MCF 10A (cell line): ENCODE data around the gene CCNJL. TPM values are rescaled to one million over a fixed set of nuclear protein-coding genes. Genes with fewer than 3 reads are reported as not detected.
A peak's percentile ranks its signal among the peaks of the same experiment; 100 is the strongest.

ENCODE experiments used
- BruUV-seq: library from RNA; stranded (reverse); fragments of 400-500 nt; replicated peaks from 2 replicates; lab custom pipeline; 2021; lab: Mats Ljungman, UMichigan
- CTCF ChIA-PET: fragments of 300-600 bp; sonication (Branson Sonifier 250); formaldehyde crosslinking; extraction: SDS; loops from one replicate; lab custom pipeline; 2021; ENCODE audit warnings: antibody characterized with exemption, inconsistent platforms; lab: Yijun Ruan, JAX
- POLR2A ChIA-PET: fragments of 300-600, 350-650 bp; sonication (Branson Sonifier 250); formaldehyde crosslinking; extraction: SDS; loops from one replicate; lab custom pipeline; 2020; ENCODE audit warnings: antibody characterized with exemption, inconsistent platforms; lab: Yijun Ruan, JAX
- DNase-seq: peaks from one replicate; pipeline ENCODE4 v3.0.0-alpha.2; 2018; ENCODE audit not compliant: unreplicated experiment
- H3K27ac Mint-ChIP-seq: one replicate; pipeline ENCODE4 v1.8.0; 2022; ENCODE audit warnings: mild to moderate bottlenecking, low read depth, mixed read lengths; ENCODE audit not compliant: unreplicated experiment
- H3K27me3 Mint-ChIP-seq: one replicate; pipeline ENCODE4 v1.8.0; 2022; ENCODE audit warnings: mixed read lengths; ENCODE audit not compliant: insufficient read depth, unreplicated experiment
- H3K36me3 Mint-ChIP-seq: one replicate; pipeline ENCODE4 v1.8.0; 2022; ENCODE audit warnings: mild to moderate bottlenecking, moderate library complexity, mixed read lengths; ENCODE audit not compliant: insufficient read depth, unreplicated experiment
- H3K4me1 Mint-ChIP-seq: one replicate; pipeline ENCODE4 v1.8.0; 2022; ENCODE audit warnings: mixed read lengths; ENCODE audit not compliant: insufficient read depth, unreplicated experiment
- H3K4me3 Mint-ChIP-seq: one replicate; pipeline ENCODE4 v1.8.0; 2022; ENCODE audit warnings: mild to moderate bottlenecking, moderate library complexity, mixed read lengths; ENCODE audit not compliant: unreplicated experiment
- H3K9me3 Mint-ChIP-seq: one replicate; pipeline ENCODE4 v1.8.0; 2022; ENCODE audit warnings: mixed read lengths; ENCODE audit not compliant: unreplicated experiment
- CTCF ChIP-seq: fragments of 200-600 bp; IDR thresholded peaks from one replicate; pipeline ENCODE4 v1.8.0; 2022; ENCODE audit warnings: antibody characterized with exemption, mild to moderate bottlenecking; ENCODE audit not compliant: unreplicated experiment
- intact Hi-C: fragments of 100-400 bp; cut with micrococcal nuclease; formaldehyde crosslinking; loops from 2 replicates; pipeline ENCODE4 v1.14.1; 2022
- total RNA-seq: library from RNA; stranded (reverse); gene quantifications from 2 replicates; pipeline ENCODE4 v1.2.3, GENCODE V29; 2022

The CCNJL gene
- total RNA-seq, 1 experiment from 2014 or later, result 3.6 TPM

- intact Hi-C loops, result no loop called here
- H3K36me3 Mint-ChIP-seq, result no peaks in the 10 kb centered on the region
- H3K27ac Mint-ChIP-seq, result peak overlapping the region; percentile 54
- H3K27me3 Mint-ChIP-seq, result peaks cover 10% of the 10 kb centered on the region
- H3K4me3 Mint-ChIP-seq, result peak overlapping the region; percentile 84
- no peak for TF ChIP-seq CTCF
- no peaks in the 10 kb centered on the region for H3K9me3 Mint-ChIP-seq
- ChIA-PET CTCF (interaction anchor here (0.6 to 0.9 kb wide), 3 partner anchors 19 to 70 kb away, joined by 3 to 5 read pairs (median 3); no protein-coding TSS in a partner anchor), POLR2A (interaction anchor here (1.2 to 1.7 kb wide), 2 partner anchors 10 to 26 kb away, joined by 4 to 7 read pairs; no protein-coding TSS in a partner anchor)
- BruUV-seq, result TSS peak; percentile 42
- H3K4me1 Mint-ChIP-seq, result peaks cover 26% of the 10 kb centered on the region
- peak; percentile 20 for DNase-seq
Observed at GRCh38 chr5:160312960-160313727, 780 bp upstream of the CCNJL start.

GRCh38 chr5:160311491-160312133 lies 752 bp downstream of the CCNJL start:
- H3K27ac Mint-ChIP-seq, result peak overlapping the region; percentile 54

GRCh38 chr5:160310552-160311295 lies 1.6 kb downstream of the CCNJL start:
- no peak for TF ChIP-seq CTCF
- H3K4me3 Mint-ChIP-seq, result no peak overlapping the region
- H3K27ac Mint-ChIP-seq, result no peak overlapping the region
- H3K27me3 Mint-ChIP-seq, result peaks cover 10% of the 10 kb centered on the region
- BruUV-seq, result no TSS peak
- DNase-seq, result no peak
- POLR2A ChIA-PET, result interaction anchor here (0.7 to 1.0 kb wide), 4 partner anchors 15 to 55 kb away, joined by 3 read pairs; no protein-coding TSS in a partner anchor
- no peaks in the 10 kb centered on the region for H3K36me3 Mint-ChIP-seq
- H3K9me3 Mint-ChIP-seq, result no peaks in the 10 kb centered on the region
- intact Hi-C loops, result no loop called here
- peaks cover 16% of the 10 kb centered on the region for H3K4me1 Mint-ChIP-seq
- CTCF ChIA-PET, result interaction anchor here (0.6 to 1.8 kb wide), 4 partner anchors 35 to 346 kb away, joined by 3 to 6 read pairs (median 4); no protein-coding TSS in a partner anchor

More at GRCh38 chr5:160311491-160312133, 752 bp downstream of the CCNJL start:
- ChIA-PET POLR2A (interaction anchor here (0.7 to 1.3 kb wide), 7 partner anchors 12 to 1105 kb away, joined by 3 to 6 read pairs (median 3); no protein-coding TSS in a partner anchor), CTCF (interaction anchor here (0.6 to 1.8 kb wide), 4 partner anchors 34 to 347 kb away, joined by 3 to 6 read pairs (median 4); no protein-coding TSS in a partner anchor)
- no peak for DNase-seq
- peaks cover 10% of the 10 kb centered on the region for H3K27me3 Mint-ChIP-seq
- intact Hi-C loops, result no loop called here
- BruUV-seq, result no TSS peak
- no peaks in the 10 kb centered on the region for H3K9me3 Mint-ChIP-seq
- H3K4me1 Mint-ChIP-seq, result peaks cover 25% of the 10 kb centered on the region
- H3K36me3 Mint-ChIP-seq, result no peaks in the 10 kb centered on the region
- TF ChIP-seq CTCF, result no peak
- H3K4me3 Mint-ChIP-seq, result peak overlapping the region; percentile 84
